Fibroblast of lung (primary cell): ENCODE results near the gene LRRC17.

Experiments
- EZH2 ChIP-seq: IDR thresholded peaks from 2 replicates; pipeline ENCODE4 v1.5.1; 2012; ENCODE audit warnings: low read length, control low read depth, mild to moderate bottlenecking; ENCODE audit errors: missing control alignments
- TF ChIP-seq, protein P1 (sequence below), 2 donors: IDR thresholded peaks in 1 of 2; conservative IDR thresholded peaks in 1 of 2; 1 replicate in 1 of 2; 2 replicates in 1 of 2; pipeline ENCODE4 v1.5.1; 2011 to 2012; ENCODE audit warnings: low read length in 2 of 2, control low read depth in 1 of 2, inconsistent platforms in 1 of 2, low read depth in 1 of 2, mild to moderate bottlenecking in 1 of 2

DNA sequence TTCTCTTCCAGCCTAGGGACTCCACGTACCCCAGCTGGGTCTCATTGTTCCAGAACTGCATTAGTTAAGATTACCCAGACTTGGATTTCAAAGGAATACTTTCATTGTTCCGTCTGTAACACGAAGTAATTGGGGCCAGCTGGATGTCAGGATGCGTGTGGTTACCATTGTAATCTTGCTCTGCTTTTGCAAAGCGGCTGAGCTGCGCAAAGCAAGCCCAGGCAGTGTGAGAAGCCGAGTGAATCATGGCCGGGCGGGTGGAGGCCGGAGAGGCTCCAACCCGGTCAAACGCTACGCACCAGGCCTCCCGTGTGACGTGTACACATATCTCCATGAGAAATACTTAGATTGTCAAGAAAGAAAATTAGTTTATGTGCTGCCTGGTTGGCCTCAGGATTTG is 21.0 kb downstream of the LRRC17 start:
- TF ChIP-seq, protein P1, sequence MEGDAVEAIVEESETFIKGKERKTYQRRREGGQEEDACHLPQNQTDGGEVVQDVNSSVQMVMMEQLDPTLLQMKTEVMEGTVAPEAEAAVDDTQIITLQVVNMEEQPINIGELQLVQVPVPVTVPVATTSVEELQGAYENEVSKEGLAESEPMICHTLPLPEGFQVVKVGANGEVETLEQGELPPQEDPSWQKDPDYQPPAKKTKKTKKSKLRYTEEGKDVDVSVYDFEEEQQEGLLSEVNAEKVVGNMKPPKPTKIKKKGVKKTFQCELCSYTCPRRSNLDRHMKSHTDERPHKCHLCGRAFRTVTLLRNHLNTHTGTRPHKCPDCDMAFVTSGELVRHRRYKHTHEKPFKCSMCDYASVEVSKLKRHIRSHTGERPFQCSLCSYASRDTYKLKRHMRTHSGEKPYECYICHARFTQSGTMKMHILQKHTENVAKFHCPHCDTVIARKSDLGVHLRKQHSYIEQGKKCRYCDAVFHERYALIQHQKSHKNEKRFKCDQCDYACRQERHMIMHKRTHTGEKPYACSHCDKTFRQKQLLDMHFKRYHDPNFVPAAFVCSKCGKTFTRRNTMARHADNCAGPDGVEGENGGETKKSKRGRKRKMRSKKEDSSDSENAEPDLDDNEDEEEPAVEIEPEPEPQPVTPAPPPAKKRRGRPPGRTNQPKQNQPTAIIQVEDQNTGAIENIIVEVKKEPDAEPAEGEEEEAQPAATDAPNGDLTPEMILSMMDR (conservative IDR thresholded peaks at IDR 0.05 in 1 of 2, IDR thresholded peaks at IDR 0.05 in 1 of 2; ENCODE audit: low read depth in 1 of 2, low read length in 2 of 2): no peak
- TF ChIP-seq EZH2: no peak
